ENCODE measurements around the gene SMC3. TPM values are rescaled to one million over a fixed set of nuclear protein-coding genes. Genes with fewer than 3 reads are reported as not detected.

The SMC3 gene
- total and polyA plus RNA-seq, 2 of the 13 experiments (the other 11 are each of a cell fraction or from before 2014, with no cell fraction given) = 11.7 to 48.0 TPM

DNA sequence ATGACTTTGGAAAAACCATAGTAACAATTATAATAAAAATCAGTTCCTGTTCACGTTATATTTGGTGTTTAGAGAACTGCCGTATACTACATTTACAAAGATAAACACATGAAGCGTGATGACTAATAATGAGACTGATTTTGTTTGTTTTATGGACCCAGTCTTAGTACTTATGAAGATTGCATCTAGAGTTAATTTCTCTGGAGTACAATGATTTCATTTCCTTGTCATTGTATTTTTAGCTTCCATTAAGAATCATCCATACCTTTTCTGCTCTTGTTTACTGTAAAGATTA is 79.6 kb downstream of the SMC3 start (continued):
- TF ChIP-seq ZBTB40 (IDR thresholded peaks at IDR 0.05) = no peak
- TF ChIP-seq ZBTB40 (CRISPR knock-in tag; IDR thresholded peaks at IDR 0.05) = no peak
- no peak for TF ChIP-seq ATF4 (CRISPR knock-in tag; IDR thresholded peaks at IDR 0.05)
- TF ChIP-seq ZNF569 (CRISPR knock-in tag; IDR thresholded peaks at IDR 0.05; ENCODE audit: borderline replicate concordance) = no peak
